Neural cell (in vitro differentiated cells): Measurements from ENCODE around the gene LIPT1. TPM values are rescaled to one million over a fixed set of nuclear protein-coding genes. Genes with fewer than 3 reads are reported as not detected.
A peak's percentile ranks its signal among the peaks of the same experiment; 100 is the strongest.

ENCODE experiments used
- H2AFZ ChIP-seq: fragments of 200-600, 300-800 bp; sonication (generic), shearing (Covaris generic); 2 replicates; pipeline ENCODE4 v1.6.0; 2014; ENCODE audit warnings: low read depth, mild to moderate bottlenecking, antibody characterized with exemption, low read length, moderate library complexity
- H3F3A ChIP-seq: fragments of 200-600 bp; shearing (Covaris generic); 2 replicates; pipeline ENCODE4 v1.6.1; 2016; ENCODE audit warnings: mild to moderate bottlenecking, moderate library complexity, mixed read lengths, antibody characterized with exemption, low read length; ENCODE audit not compliant: insufficient read depth, poor library complexity, severe bottlenecking
- H3K27ac ChIP-seq: fragments of 200-600, 300-800 bp; sonication (generic), shearing (Covaris generic); 2 replicates; pipeline ENCODE4 v1.5.1; 2014; ENCODE audit warnings: mild to moderate bottlenecking, low read length, moderate library complexity
- H3K27me3 ChIP-seq: fragments of 300-800, 200-600 bp; sonication (generic), shearing (Covaris generic); 2 replicates; pipeline ENCODE4 v1.6.0; 2014; ENCODE audit warnings: mild to moderate bottlenecking, low read depth, low read length, moderate library complexity; ENCODE audit not compliant: insufficient read depth
- H3K36me3 ChIP-seq: fragments of 300-800, 200-600 bp; sonication (generic), shearing (Covaris generic); 2 replicates; pipeline ENCODE4 v1.5.1; 2014; ENCODE audit warnings: mild to moderate bottlenecking, antibody characterized with exemption, low read length, moderate library complexity; ENCODE audit not compliant: insufficient read depth
- H3K4me2 ChIP-seq: fragments of 300-800, 200-600 bp; sonication (generic), shearing (Covaris generic); 2 replicates; pipeline ENCODE4 v1.6.0; 2014; ENCODE audit warnings: mild to moderate bottlenecking, low read length
- H3K4me3 ChIP-seq: fragments of 300-800, 200-600 bp; sonication (generic), shearing (Covaris generic); 2 replicates; pipeline ENCODE4 v1.5.1; 2014; ENCODE audit warnings: mild to moderate bottlenecking, low read length, moderate library complexity
- H3K79me2 ChIP-seq: fragments of 200-600 bp; shearing (Covaris generic); replicated peaks from 2 replicates; pipeline ENCODE4 v1.6.0; 2014; ENCODE audit warnings: mild to moderate bottlenecking, low read length, moderate library complexity; ENCODE audit not compliant: insufficient read depth
- H3K9ac ChIP-seq: fragments of 300-800, 200-600 bp; sonication (generic), shearing (Covaris generic); 2 replicates; pipeline ENCODE4 v1.6.1; 2016; ENCODE audit warnings: mild to moderate bottlenecking, low read length, mixed read lengths
- H3K9me2 ChIP-seq: fragments of 200-600 bp; shearing (Covaris generic); 2 replicates; pipeline ENCODE4 v1.6.1; 2016; ENCODE audit warnings: mild to moderate bottlenecking, low read length, mixed read lengths; ENCODE audit not compliant: insufficient read depth
- H3K9me3 ChIP-seq: fragments of 200-600, 300-800 bp; sonication (generic), shearing (Covaris generic); 2 replicates; pipeline ENCODE4 v1.6.1; 2016; ENCODE audit warnings: mild to moderate bottlenecking, mixed run types, low read length, moderate library complexity, mixed read lengths
- H4K20me1 ChIP-seq: fragments of 200-600 bp; shearing (Covaris generic); 2 replicates; pipeline ENCODE4 v1.6.1; 2016; ENCODE audit warnings: mild to moderate bottlenecking, mixed run types; ENCODE audit not compliant: insufficient read depth
- CTCF ChIP-seq: fragments of 450-650 bp; IDR thresholded peaks from 2 replicates; pipeline ENCODE4 v1.5.1; 2014; ENCODE audit warnings: antibody characterized with exemption, mild to moderate bottlenecking, moderate library complexity; ENCODE audit not compliant: poor library complexity, severe bottlenecking
- EP300 ChIP-seq: fragments of 450-650 bp; conservative IDR thresholded peaks from 2 replicates; pipeline ENCODE4 v1.6.1; 2014; ENCODE audit warnings: antibody characterized with exemption, mild to moderate bottlenecking, moderate library complexity; ENCODE audit not compliant: poor library complexity, severe bottlenecking
- EZH2 ChIP-seq: fragments of 200-600, 300-800 bp; shearing (Covaris generic), sonication (generic); IDR thresholded peaks from 2 replicates; pipeline ENCODE4 v1.6.1; 2014; ENCODE audit warnings: antibody characterized with exemption, low read length, borderline replicate concordance, mild to moderate bottlenecking; ENCODE audit not compliant: insufficient read depth, poor library complexity, severe bottlenecking
- MXI1 ChIP-seq: fragments of 450-650 bp; conservative IDR thresholded peaks from 2 replicates; pipeline ENCODE4 v1.6.1; 2014; ENCODE audit warnings: antibody characterized with exemption, mild to moderate bottlenecking; ENCODE audit not compliant: poor library complexity, severe bottlenecking
- POLR2AphosphoS5 ChIP-seq: IDR thresholded peaks from 2 replicates; pipeline ENCODE4 v1.6.1; 2012
- RAD21 ChIP-seq: fragments of 450-650 bp; conservative IDR thresholded peaks from 2 replicates; pipeline ENCODE4 v1.6.1; 2014; ENCODE audit warnings: antibody characterized with exemption, mild to moderate bottlenecking, moderate library complexity
- REST ChIP-seq: IDR thresholded peaks from 2 replicates; pipeline ENCODE4 v1.6.1; 2012; ENCODE audit warnings: borderline replicate concordance
- SMC3 ChIP-seq: fragments of 450-650 bp; conservative IDR thresholded peaks from 2 replicates; pipeline ENCODE4 v1.6.1; 2014; ENCODE audit warnings: antibody characterized with exemption, mild to moderate bottlenecking, moderate library complexity; ENCODE audit not compliant: poor library complexity
- TAF1 ChIP-seq: IDR thresholded peaks from 2 replicates; pipeline ENCODE4 v1.6.1; 2012; ENCODE audit warnings: low read depth
- polyA plus RNA-seq: library from polyadenylated mRNA; depleted of rRNA; stranded (reverse); fragments of >200 nt; gene quantifications from 2 replicates; pipeline ENCODE4 v1.2.3, GENCODE V29; 2014

The LIPT1 gene
- polyA plus RNA-seq, 1 donor from 2014 or later: 2.8 TPM

DNA sequence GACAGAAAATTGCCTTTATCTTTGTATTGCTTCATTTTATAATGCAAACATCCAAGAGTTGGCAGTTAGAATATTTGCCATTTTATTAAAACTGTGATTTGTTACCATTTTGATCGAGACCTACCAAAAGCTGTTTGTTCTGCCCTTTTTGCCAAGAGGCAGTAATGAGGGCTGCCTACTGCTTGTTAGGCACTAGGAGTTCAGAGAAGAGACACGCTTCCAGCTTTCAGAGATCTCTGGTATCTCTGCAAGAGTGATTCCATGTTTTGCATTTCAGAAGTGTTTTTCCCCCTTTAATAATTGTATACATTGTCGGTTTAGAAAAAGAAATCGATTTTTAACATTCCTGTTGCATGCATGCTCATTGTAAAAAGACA, 26.8 kb downstream of the LIPT1 start:
- Histone ChIP-seq H2AFZ (peak overlapping the region; percentile 53), H3K9ac (peak overlapping the region; percentile 77), H3K79me2 (peaks cover 53% of the 10 kb centered on the region)

DNA sequence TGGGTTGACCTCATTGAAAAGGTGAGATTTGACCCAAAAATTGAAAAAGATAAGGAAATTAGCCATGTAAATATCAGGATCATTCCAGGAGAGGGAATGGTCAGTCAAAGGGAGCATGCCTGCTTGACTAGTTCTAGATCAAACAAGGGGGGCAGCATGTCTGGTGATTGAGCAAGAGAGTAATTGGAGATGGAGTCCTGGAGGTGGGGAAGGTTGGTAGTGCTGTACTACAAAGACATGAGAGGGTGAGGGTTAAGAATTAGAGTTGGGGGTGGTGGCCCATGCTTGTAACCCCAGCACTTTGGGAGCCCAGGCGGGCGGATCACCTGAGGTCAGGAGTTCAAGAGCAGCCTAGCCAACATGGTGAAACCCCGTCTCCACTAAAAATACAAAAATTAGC, 28.3 kb downstream of the LIPT1 start:
- Histone ChIP-seq H3K4me2 (no peak overlapping the region), H3K27ac (no peak overlapping the region)
- TF ChIP-seq RAD21: no peak
- no peak for TF ChIP-seq MXI1
- TF ChIP-seq REST: no peak
- TF ChIP-seq CTCF: no peak
- no peak for TF ChIP-seq SMC3
- no peak for TF ChIP-seq EZH2

More for the DNA sequence above, 26.8 kb downstream of the LIPT1 start:
- no peaks in the 10 kb centered on the region for H3F3A ChIP-seq
- H3K27ac ChIP-seq: peak overlapping the region; percentile 82
- no peaks in the 10 kb centered on the region for H3K9me2 ChIP-seq
- H3K9me3 ChIP-seq: no peaks in the 10 kb centered on the region
- H4K20me1 ChIP-seq: no peaks in the 10 kb centered on the region
- peak overlapping the region; percentile 98 for H3K4me2 ChIP-seq
- no peaks in the 10 kb centered on the region for H3K27me3 ChIP-seq
- no peaks in the 10 kb centered on the region for H3K36me3 ChIP-seq
- no peak for TF ChIP-seq MXI1
- no peak for TF ChIP-seq TAF1
- no peak for TF ChIP-seq RAD21
- TF ChIP-seq EP300: no peak
- TF ChIP-seq POLR2AphosphoS5: no peak
- TF ChIP-seq SMC3: no peak
- TF ChIP-seq EZH2: no peak
- no peak for TF ChIP-seq CTCF
- no peak for TF ChIP-seq REST
- H3K4me3 ChIP-seq: peak overlapping the region; percentile 87

More for the DNA sequence above, 28.3 kb downstream of the LIPT1 start:
- Histone ChIP-seq H2AFZ (no peak overlapping the region), H4K20me1 (no peaks in the 10 kb centered on the region), H3K27me3 (no peaks in the 10 kb centered on the region), H3K36me3 (no peaks in the 10 kb centered on the region), H3K79me2 (peaks cover 53% of the 10 kb centered on the region), H3F3A (no peaks in the 10 kb centered on the region), H3K4me3 (peak overlapping the region; percentile 10), H3K9me3 (no peaks in the 10 kb centered on the region), H3K9me2 (no peaks in the 10 kb centered on the region), H3K9ac (no peak overlapping the region)
